ENCODE data around the gene HMGXB3.

The HMGXB3 gene

GRCh38 chr5:150058480-150059126, 58.1 kb downstream of the HMGXB3 start:
- Histone ChIP-seq H3K9me3 (ENCODE audit: insufficient read depth, low read length) (no peaks in the 10 kb centered on the region), H3K4me3 (ENCODE audit: insufficient read length, low read depth) (no peak overlapping the region), H3K27me3 (ENCODE audit: insufficient read depth, insufficient read length) (no peaks in the 10 kb centered on the region), H3K4me1 (ENCODE audit: insufficient read depth, insufficient read length) (no peaks in the 10 kb centered on the region), H3K36me3 (ENCODE audit: insufficient read depth, insufficient read length, low read length) (peaks cover 26% of the 10 kb centered on the region), H3K9ac (ENCODE audit: insufficient read length, low read depth) (no peak overlapping the region)
- no peak for DNase-seq (ENCODE audit: low read depth, low spot score)
- TF ChIP-seq YY1 (IDR thresholded peaks at IDR 0.05; ENCODE audit: insufficient read depth, insufficient read length) (no peak), ZNF274 (IDR thresholded peaks at IDR 0.05; ENCODE audit: low read depth, low read length) (no peak), SUZ12 (IDR thresholded peaks at IDR 0.05; ENCODE audit: extremely low read depth, insufficient read depth, insufficient read length) (no peak)

- H3K9me3 ChIP-seq (ENCODE audit: insufficient read depth, low read length), result no peaks in the 10 kb centered on the region
- H3K27me3 ChIP-seq (ENCODE audit: insufficient read depth, insufficient read length), result no peaks in the 10 kb centered on the region
- TF ChIP-seq ZNF274 (IDR thresholded peaks at IDR 0.05; ENCODE audit: low read depth, low read length) (no peak), SUZ12 (IDR thresholded peaks at IDR 0.05; ENCODE audit: extremely low read depth, insufficient read depth, insufficient read length) (no peak), YY1 (IDR thresholded peaks at IDR 0.05; ENCODE audit: insufficient read depth, insufficient read length) (no peak)
- DNase-seq (ENCODE audit: low read depth, low spot score), result no peak
- no peak overlapping the region for H3K4me3 ChIP-seq (ENCODE audit: insufficient read length, low read depth)
- H3K4me1 ChIP-seq (ENCODE audit: insufficient read depth, insufficient read length), result no peaks in the 10 kb centered on the region
- peaks cover 16% of the 10 kb centered on the region for H3K36me3 ChIP-seq (ENCODE audit: insufficient read depth, insufficient read length, low read length)
- no peak overlapping the region for H3K9ac ChIP-seq (ENCODE audit: insufficient read length, low read depth)
Observed at GRCh38 chr5:150059623-150060022, 59.1 kb downstream of the HMGXB3 start.

GRCh38 chr5:150060471-150060870, 59.9 kb downstream of the HMGXB3 start:
- Histone ChIP-seq H3K9ac (ENCODE audit: insufficient read length, low read depth) (no peak overlapping the region), H3K36me3 (ENCODE audit: insufficient read depth, insufficient read length, low read length) (peaks cover 8% of the 10 kb centered on the region), H3K4me3 (ENCODE audit: insufficient read length, low read depth) (no peak overlapping the region), H3K9me3 (ENCODE audit: insufficient read depth, low read length) (no peaks in the 10 kb centered on the region), H3K4me1 (ENCODE audit: insufficient read depth, insufficient read length) (peaks cover 4% of the 10 kb centered on the region), H3K27me3 (ENCODE audit: insufficient read depth, insufficient read length) (no peaks in the 10 kb centered on the region)
- no peak for DNase-seq (ENCODE audit: low read depth, low spot score)
- TF ChIP-seq ZNF274 (IDR thresholded peaks at IDR 0.05; ENCODE audit: low read depth, low read length), result no peak
- TF ChIP-seq YY1 (IDR thresholded peaks at IDR 0.05; ENCODE audit: insufficient read depth, insufficient read length), result no peak
- no peak for TF ChIP-seq SUZ12 (IDR thresholded peaks at IDR 0.05; ENCODE audit: extremely low read depth, insufficient read depth, insufficient read length)

GRCh38 chr5:150061538-150061995, 61.0 kb downstream of the HMGXB3 start:
- TF ChIP-seq ZNF274 (IDR thresholded peaks at IDR 0.05; ENCODE audit: low read depth, low read length), result no peak
- no peak for TF ChIP-seq SUZ12 (IDR thresholded peaks at IDR 0.05; ENCODE audit: extremely low read depth, insufficient read depth, insufficient read length)
- no peak for TF ChIP-seq YY1 (IDR thresholded peaks at IDR 0.05; ENCODE audit: insufficient read depth, insufficient read length)
- Histone ChIP-seq H3K9me3 (ENCODE audit: insufficient read depth, low read length) (no peaks in the 10 kb centered on the region), H3K4me3 (ENCODE audit: insufficient read length, low read depth) (no peak overlapping the region), H3K36me3 (ENCODE audit: insufficient read depth, insufficient read length, low read length) (no peaks in the 10 kb centered on the region), H3K27me3 (ENCODE audit: insufficient read depth, insufficient read length) (no peaks in the 10 kb centered on the region), H3K9ac (ENCODE audit: insufficient read length, low read depth) (no peak overlapping the region), H3K4me1 (ENCODE audit: insufficient read depth, insufficient read length) (peaks cover 7% of the 10 kb centered on the region)
- DNase-seq (ENCODE audit: low read depth, low spot score), result no peak

GRCh38 chr5:150062216-150062922, 61.8 kb downstream of the HMGXB3 start:
- H3K4me3 ChIP-seq (ENCODE audit: insufficient read length, low read depth), result no peak overlapping the region
- H3K9ac ChIP-seq (ENCODE audit: insufficient read length, low read depth), result no peak overlapping the region
- no peaks in the 10 kb centered on the region for H3K9me3 ChIP-seq (ENCODE audit: insufficient read depth, low read length)
- no peaks in the 10 kb centered on the region for H3K27me3 ChIP-seq (ENCODE audit: insufficient read depth, insufficient read length)
- no peaks in the 10 kb centered on the region for H3K36me3 ChIP-seq (ENCODE audit: insufficient read depth, insufficient read length, low read length)
- peaks cover 7% of the 10 kb centered on the region for H3K4me1 ChIP-seq (ENCODE audit: insufficient read depth, insufficient read length)
- no peak for DNase-seq (ENCODE audit: low read depth, low spot score)
- TF ChIP-seq ZNF274 (IDR thresholded peaks at IDR 0.05; ENCODE audit: low read depth, low read length), result no peak
- no peak for TF ChIP-seq SUZ12 (IDR thresholded peaks at IDR 0.05; ENCODE audit: extremely low read depth, insufficient read depth, insufficient read length)
- no peak for TF ChIP-seq YY1 (IDR thresholded peaks at IDR 0.05; ENCODE audit: insufficient read depth, insufficient read length)

- Histone ChIP-seq H3K9ac (ENCODE audit: insufficient read length, low read depth) (no peak overlapping the region), H3K4me3 (ENCODE audit: insufficient read length, low read depth) (no peak overlapping the region), H3K9me3 (ENCODE audit: insufficient read depth, low read length) (no peaks in the 10 kb centered on the region), H3K4me1 (ENCODE audit: insufficient read depth, insufficient read length) (peaks cover 7% of the 10 kb centered on the region), H3K36me3 (ENCODE audit: insufficient read depth, insufficient read length, low read length) (no peaks in the 10 kb centered on the region), H3K27me3 (ENCODE audit: insufficient read depth, insufficient read length) (no peaks in the 10 kb centered on the region)
- TF ChIP-seq ZNF274 (IDR thresholded peaks at IDR 0.05; ENCODE audit: low read depth, low read length) (no peak), SUZ12 (IDR thresholded peaks at IDR 0.05; ENCODE audit: extremely low read depth, insufficient read depth, insufficient read length) (no peak), YY1 (IDR thresholded peaks at IDR 0.05; ENCODE audit: insufficient read depth, insufficient read length) (no peak)
- no peak for DNase-seq (ENCODE audit: low read depth, low spot score)
Observed at GRCh38 chr5:150063638-150064037, 63.1 kb downstream of the HMGXB3 start.

- no peaks in the 10 kb centered on the region for H3K9me3 ChIP-seq (ENCODE audit: insufficient read depth, low read length)
- DNase-seq (ENCODE audit: low read depth, low spot score), result no peak
- no peak overlapping the region for H3K4me3 ChIP-seq (ENCODE audit: insufficient read length, low read depth)
- TF ChIP-seq YY1 (IDR thresholded peaks at IDR 0.05; ENCODE audit: insufficient read depth, insufficient read length), result no peak
- TF ChIP-seq SUZ12 (IDR thresholded peaks at IDR 0.05; ENCODE audit: extremely low read depth, insufficient read depth, insufficient read length), result no peak
- TF ChIP-seq ZNF274 (IDR thresholded peaks at IDR 0.05; ENCODE audit: low read depth, low read length), result no peak
- peak overlapping the region; percentile 8 for H3K9ac ChIP-seq (ENCODE audit: insufficient read length, low read depth)
- no peaks in the 10 kb centered on the region for H3K36me3 ChIP-seq (ENCODE audit: insufficient read depth, insufficient read length, low read length)
- H3K27me3 ChIP-seq (ENCODE audit: insufficient read depth, insufficient read length), result no peaks in the 10 kb centered on the region
- H3K4me1 ChIP-seq (ENCODE audit: insufficient read depth, insufficient read length), result peaks cover 7% of the 10 kb centered on the region
Observed at GRCh38 chr5:150064681-150065220, 64.2 kb downstream of the HMGXB3 start.

All from NT2/D1 (cell line).